GM12865 (cell line): ENCODE data around the gene NUMB.

Experiments used
- DNase-seq: peaks from one replicate; pipeline ENCODE4 v3.0.0; 2010; ENCODE audit warnings: low read depth
- H3K4me3 ChIP-seq: 2 replicates; pipeline ENCODE4 v1.5.1; 2011; ENCODE audit warnings: mild to moderate bottlenecking, low read depth, low read length, control low read depth
- CTCF ChIP-seq: IDR thresholded peaks from 2 replicates; pipeline ENCODE4 v1.5.1; 2011; ENCODE audit warnings: low read length, control low read depth, low read depth, inconsistent platforms; ENCODE audit not compliant: insufficient read depth; ENCODE audit errors: missing control alignments

NUMB gene

GRCh38 chr14:73243341-73243740 is 215.0 kb downstream of the NUMB start:
- TF ChIP-seq CTCF = no peak
- DNase-seq = no peak
- H3K4me3 ChIP-seq = no peak overlapping the region

DNA sequence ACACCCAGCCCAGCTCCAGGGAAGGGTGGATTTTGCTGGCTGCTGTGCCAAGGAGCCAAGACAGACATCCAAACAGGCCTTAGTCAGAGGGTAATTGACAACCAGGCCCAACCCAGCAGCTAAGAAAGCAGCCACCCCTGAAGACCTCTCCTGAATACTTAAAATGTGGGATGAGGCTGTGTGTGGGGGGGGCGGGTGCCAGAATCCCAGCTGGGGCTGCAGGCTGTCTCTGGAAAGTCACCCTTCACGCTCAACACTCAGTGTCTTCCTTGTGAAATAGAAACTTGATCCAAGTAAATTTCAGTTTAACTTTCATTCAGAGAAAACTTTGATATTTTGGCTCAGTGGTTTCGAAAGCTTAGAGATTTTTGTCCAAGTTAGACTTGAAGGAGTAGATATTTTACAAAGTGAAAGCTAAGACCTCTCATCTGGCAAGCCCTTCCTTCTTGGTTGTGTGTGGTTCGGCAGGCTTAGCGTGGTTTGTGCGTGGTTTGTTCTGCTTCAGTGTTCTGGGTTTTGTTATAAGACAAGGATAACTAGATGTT is 215.9 kb downstream of the NUMB start:
- peak; percentile 80 for DNase-seq
- no peak for TF ChIP-seq CTCF
- peak overlapping the region; percentile 1; the same call in 1 of the 2 replicates for H3K4me3 ChIP-seq

GRCh38 chr14:73241481-73242165 is 216.7 kb downstream of the NUMB start:
- no peak for TF ChIP-seq CTCF
- no peak for DNase-seq
- no peak overlapping the region for H3K4me3 ChIP-seq

DNA sequence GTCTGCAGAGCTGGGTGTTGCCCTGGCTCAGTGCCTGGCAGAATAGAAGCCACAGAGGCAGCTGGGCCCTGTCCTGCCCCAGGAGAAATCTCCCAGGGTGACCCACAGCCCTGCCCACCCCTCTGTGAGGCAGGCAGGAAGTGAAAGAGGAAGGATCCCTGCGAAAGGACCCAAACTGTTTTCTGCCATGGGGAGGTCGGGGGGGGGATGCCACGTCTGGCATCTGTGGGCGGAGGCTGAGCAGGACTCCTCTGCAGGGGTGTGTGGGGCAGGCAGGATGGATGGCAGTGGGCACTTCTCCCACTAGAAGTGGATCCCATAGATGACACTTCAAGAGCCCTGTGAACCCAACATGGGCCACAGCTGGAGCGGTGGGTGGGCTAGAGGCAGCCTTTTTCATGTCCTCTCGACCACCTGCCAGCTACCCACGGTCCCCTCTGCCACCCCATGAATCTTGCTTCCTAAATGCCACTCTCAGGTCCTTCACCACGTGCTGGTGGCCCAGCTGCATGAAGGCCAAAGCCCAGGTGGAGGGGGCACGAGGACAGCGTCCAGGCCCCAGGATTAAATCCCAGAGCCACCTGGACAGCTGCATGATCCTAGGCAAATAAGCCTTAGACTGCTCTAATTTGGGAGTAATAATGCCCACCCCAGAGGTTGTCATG is 217.4 kb downstream of the NUMB start:
- peak; percentile 24 for DNase-seq
- no peak for TF ChIP-seq CTCF
- no peak overlapping the region for H3K4me3 ChIP-seq

GRCh38 chr14:73239393-73240241 is 218.7 kb downstream of the NUMB start:
- no peak for DNase-seq
- TF ChIP-seq CTCF = no peak
- no peak overlapping the region for H3K4me3 ChIP-seq

DNA sequence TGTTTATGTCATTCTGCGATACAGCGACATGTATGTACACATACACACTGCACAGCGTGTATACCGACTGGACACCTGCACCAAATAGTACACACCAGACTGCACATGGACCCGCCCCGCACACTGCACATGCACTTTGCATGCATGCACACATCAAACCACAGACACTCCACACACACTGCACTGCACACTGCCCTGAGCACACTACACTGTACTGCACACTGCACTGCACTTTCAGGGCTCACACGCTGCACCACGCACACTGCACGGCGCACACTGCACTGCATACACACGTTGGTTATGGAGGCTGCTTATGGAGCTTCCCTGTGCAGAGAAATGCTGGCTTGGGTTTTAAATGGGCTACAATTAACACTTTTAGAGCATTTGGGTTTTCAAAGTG is 219.4 kb downstream of the NUMB start:
- TF ChIP-seq CTCF = no peak
- H3K4me3 ChIP-seq = no peak overlapping the region
- no peak for DNase-seq
